Glomerular visceral epithelial cell (primary cell): Measurements from ENCODE around the gene RPL11.
A peak's percentile ranks its signal among the peaks of the same experiment; 100 is the strongest.
"Not testable (repeated sequence)": the region's sequence is repeated elsewhere in the genome, so short reads cannot be mapped to it uniquely, and the experiment has no call there.

Source experiments
- DNase-seq: peaks from one replicate; pipeline ENCODE4 v3.0.0-alpha.2; 2016; ENCODE audit errors: extremely low spot score

RPL11 gene

GRCh38 chr1:23691499-23692307 is at the start of gene RPL11:
RPL11 (plus strand) TSS chr1:23691806; CDS start chr1:23691824, 18 bp downstream.
- DNase-seq: peak; percentile 96

- no peak for DNase-seq
These were observed 47.7 kb upstream of the RPL11 start for GRCh38 chr1:23643736-23644554.

GRCh38 chr1:23644555-23644866 is 47.1 kb upstream of the RPL11 start:
- DNase-seq: no peak

GRCh38 chr1:23645338-23645737 is 46.3 kb upstream of the RPL11 start:
- no peak for DNase-seq

- peak; percentile 13 for DNase-seq
These were observed 45.5 kb upstream of the RPL11 start for GRCh38 chr1:23646091-23646490.

GRCh38 chr1:23646541-23646940 is 45.1 kb upstream of the RPL11 start:
- DNase-seq: no peak

- no peak for DNase-seq
These were observed 43.0 kb upstream of the RPL11 start for GRCh38 chr1:23648576-23648975.

GRCh38 chr1:23649157-23649556 is 42.4 kb upstream of the RPL11 start:
- not testable (repeated sequence) for DNase-seq

GRCh38 chr1:23650344-23650990 is 41.1 kb upstream of the RPL11 start:
- DNase-seq: no peak

- no peak for DNase-seq
These were observed 40.4 kb upstream of the RPL11 start for GRCh38 chr1:23651069-23651808.

- DNase-seq: peak; percentile 52
These were observed 33.8 kb upstream of the RPL11 start for GRCh38 chr1:23657659-23658275.

GRCh38 chr1:23660671-23661070 is 30.9 kb upstream of the RPL11 start:
- no peak for DNase-seq

GRCh38 chr1:23661887-23662286 is 29.7 kb upstream of the RPL11 start:
- no peak for DNase-seq

- DNase-seq: peak; percentile 17
These were observed 26.5 kb upstream of the RPL11 start for GRCh38 chr1:23664837-23665795.

GRCh38 chr1:23667411-23667810 is 24.2 kb upstream of the RPL11 start:
- DNase-seq: no peak

GRCh38 chr1:23670709-23671108 is 20.9 kb upstream of the RPL11 start:
- no peak for DNase-seq

- peak; percentile 50 for DNase-seq
These were observed 18.4 kb upstream of the RPL11 start for GRCh38 chr1:23673086-23673813.

- no peak for DNase-seq
These were observed 11.8 kb upstream of the RPL11 start for GRCh38 chr1:23679815-23680214.

GRCh38 chr1:23682946-23683345 is 8.7 kb upstream of the RPL11 start:
- no peak for DNase-seq

- no peak for DNase-seq
These were observed 7.2 kb upstream of the RPL11 start for GRCh38 chr1:23684415-23684814.
